ENCODE results near the gene LIMD2. TPM values are rescaled to one million over a fixed set of nuclear protein-coding genes. Genes with fewer than 3 reads are reported as not detected.

Gene LIMD2
- total RNA-seq, 1 donor, result 2.8 TPM

DNA sequence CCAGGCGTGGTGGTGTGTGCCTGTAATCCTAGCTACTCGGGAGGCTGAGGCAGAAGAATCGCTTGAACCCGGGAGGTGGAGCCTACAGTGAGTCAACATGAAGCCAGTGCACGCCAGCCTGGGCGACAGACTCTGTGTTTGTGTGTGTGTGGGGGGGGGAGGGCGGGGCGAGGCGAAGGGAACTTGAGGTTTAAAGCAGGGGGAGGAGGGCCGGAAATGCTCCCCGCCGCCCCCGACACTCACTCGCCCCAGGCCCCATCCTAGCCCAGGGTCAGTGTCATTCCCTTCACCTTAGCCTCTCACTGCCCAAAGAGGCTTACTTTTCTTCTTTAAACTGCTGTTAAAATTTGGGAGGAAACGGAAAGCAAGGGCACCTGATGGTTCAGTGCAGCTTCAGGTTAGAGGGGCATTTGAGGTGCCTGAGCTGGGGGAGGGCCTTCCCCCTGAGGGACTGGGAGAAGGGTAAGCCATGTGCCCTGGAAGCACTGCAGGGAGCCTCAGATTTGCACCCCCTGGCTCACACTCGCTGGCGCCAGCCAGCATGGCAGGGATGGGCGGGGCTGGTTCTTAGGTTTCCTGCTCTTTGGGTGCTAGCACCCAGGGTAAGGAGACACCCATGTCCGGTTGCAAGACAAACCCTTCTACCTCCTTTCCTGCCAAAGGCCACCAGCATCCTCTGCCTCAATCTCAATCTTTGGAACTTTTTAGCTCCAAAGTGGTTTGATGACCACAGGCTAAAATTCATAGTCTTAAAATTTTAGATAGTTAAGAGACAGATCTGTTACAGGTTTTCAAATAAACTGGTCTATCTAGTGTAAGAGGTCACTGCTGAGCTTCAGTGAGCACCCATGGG is 2.2 kb upstream of the LIMD2 start:
- TF ChIP-seq, protein P1, sequence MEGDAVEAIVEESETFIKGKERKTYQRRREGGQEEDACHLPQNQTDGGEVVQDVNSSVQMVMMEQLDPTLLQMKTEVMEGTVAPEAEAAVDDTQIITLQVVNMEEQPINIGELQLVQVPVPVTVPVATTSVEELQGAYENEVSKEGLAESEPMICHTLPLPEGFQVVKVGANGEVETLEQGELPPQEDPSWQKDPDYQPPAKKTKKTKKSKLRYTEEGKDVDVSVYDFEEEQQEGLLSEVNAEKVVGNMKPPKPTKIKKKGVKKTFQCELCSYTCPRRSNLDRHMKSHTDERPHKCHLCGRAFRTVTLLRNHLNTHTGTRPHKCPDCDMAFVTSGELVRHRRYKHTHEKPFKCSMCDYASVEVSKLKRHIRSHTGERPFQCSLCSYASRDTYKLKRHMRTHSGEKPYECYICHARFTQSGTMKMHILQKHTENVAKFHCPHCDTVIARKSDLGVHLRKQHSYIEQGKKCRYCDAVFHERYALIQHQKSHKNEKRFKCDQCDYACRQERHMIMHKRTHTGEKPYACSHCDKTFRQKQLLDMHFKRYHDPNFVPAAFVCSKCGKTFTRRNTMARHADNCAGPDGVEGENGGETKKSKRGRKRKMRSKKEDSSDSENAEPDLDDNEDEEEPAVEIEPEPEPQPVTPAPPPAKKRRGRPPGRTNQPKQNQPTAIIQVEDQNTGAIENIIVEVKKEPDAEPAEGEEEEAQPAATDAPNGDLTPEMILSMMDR (IDR thresholded peaks at IDR 0.05; ENCODE audit: insufficient read depth, low read length), result no peak
- DNase-seq (ENCODE audit: low read depth), result no peak
- no peak overlapping the region for H3K4me3 ChIP-seq (ENCODE audit: low read depth, low read length)

DNA sequence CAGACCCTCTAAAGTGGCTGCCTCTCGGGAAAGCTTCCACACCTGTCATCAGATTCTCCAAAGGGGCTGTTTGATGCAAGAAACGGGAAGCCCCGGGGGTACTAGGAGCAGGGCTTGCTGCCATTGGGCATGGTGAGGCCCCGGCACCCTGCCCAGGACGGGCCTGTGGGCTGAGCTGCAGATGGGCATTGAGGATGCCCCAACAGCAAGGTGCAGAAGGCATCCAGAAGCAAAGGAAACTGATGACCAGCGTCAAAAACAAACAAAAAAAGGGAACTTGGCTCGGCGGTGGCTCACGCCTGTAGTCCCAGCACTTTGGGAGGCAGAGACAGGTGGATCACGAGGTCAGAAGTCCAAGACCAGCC is 1.5 kb upstream of the LIMD2 start:
- DNase-seq (ENCODE audit: low read depth), result no peak
- no peak overlapping the region for H3K4me3 ChIP-seq (ENCODE audit: low read depth, low read length)
- TF ChIP-seq, protein P1 (IDR thresholded peaks at IDR 0.05; ENCODE audit: insufficient read depth, low read length), result no peak

DNA sequence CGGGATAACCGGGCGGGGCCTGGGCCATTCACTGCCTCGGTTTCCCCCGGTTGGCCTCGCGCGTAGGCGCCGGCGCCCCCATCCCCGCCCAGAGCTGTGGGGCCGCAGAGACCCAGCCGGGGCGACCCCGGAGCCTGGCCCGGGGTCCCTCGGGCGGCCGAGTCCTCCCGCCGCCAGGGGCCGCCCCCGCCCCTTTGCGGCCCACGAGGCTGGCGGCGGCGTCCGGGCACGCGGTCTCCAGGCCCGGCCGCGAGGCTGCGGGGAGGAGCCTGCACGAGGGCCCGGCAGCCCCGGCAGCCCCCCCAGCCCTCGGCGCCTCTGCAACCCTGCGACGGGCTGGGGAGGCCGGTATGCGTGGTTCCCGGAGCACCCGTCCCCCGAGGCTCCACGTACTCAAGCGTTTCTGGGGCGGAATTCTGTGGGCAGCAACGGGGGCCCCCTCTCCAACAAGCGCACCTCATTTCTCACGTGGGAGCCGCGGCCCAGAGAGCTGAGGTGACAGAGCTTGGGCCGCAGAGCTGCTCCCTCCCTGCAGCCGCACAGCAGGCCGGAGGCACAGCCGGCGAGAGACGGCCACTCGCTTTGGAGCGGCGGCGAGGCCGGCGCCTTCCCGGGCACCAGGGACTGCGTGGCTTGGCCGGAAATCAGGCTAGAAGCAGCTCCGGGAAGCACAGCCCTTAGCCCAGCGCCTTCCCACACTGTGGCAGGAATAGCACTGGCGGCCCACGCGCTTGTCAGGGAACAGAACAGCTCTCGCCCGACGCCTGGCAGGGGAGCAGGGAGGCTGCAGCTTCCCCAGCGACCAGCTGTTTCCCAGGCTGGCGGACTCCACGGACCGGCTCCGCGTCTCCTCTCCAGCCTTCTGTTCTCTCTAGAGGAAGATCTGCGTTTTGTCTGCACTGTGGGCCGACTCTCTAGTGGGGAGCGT is 867 bp upstream of the LIMD2 start:
- TF ChIP-seq, protein P1 (IDR thresholded peaks at IDR 0.05; ENCODE audit: insufficient read depth, low read length), result no peak
- H3K4me3 ChIP-seq (ENCODE audit: low read depth, low read length), result peak overlapping the region; percentile 64
- no peak for DNase-seq (ENCODE audit: low read depth)

DNA sequence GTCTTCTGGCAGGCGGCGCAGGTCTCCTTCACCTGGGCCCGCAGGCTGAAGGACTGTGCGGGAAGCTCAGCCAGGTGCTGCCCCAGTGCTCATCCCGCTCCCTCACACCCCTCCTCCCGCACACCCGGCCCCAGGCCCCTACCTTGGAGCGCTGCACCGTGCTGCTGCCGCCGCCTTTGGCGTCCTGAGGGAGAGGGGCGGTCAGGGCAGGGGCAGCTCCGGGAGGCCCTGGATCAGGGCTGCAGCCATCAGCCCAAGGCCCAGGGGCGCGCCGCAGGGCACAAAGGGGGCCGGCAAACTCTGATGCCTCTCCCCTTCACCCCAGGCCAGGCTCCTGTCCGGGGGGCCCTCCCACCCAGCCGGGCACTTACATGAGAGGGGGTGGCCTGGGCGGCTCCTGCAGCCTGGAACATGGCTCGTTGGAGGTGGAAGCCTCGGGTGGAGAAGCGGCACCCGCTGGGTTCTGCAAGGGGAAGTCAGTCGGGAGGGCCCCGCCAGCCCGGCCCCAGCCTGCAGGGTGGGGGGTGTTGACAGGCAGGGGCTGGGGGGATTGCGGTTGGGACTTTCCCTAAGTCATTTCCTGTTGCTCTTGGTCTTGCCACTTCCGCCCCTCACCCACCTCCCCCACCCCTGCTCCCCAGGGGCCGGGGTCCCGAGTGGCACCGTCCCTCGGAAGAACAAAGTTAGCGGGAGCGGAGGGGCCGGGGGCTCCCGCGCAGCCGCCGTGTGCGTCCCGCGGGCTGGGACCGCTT is 863 bp downstream of the LIMD2 start:
- peak overlapping the region; percentile 64 for H3K4me3 ChIP-seq (ENCODE audit: low read depth, low read length)

DNA sequence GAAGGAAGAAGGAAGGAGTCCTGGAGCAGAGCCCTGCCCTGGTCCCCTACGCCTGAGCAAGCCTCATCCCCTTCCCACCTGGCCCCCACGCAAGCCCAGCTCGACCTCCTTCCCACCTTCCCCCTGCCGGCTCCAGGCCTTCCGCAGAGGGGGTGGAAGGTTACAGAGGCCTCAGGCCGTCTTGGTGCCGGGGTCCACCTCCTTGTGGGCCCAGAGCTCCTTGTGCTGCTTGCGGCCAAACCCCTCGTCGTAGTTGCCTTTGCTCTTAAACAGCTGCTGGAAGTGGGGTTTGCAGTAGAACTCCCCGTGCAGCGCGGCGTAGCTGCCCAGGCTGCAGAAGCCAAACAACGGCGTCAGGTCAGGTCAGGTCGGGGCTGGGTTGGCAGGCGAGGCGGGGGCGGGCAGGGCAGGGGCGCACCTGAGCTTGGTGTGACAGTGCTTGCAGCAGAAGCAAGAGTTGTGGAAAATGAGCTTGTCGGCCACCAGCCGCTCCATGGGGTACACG is 1.5 kb downstream of the LIMD2 start:
- DNase-seq (ENCODE audit: low read depth), result no peak
- TF ChIP-seq, protein P1 (IDR thresholded peaks at IDR 0.05; ENCODE audit: insufficient read depth, low read length), result no peak
- peak overlapping the region; percentile 64 for H3K4me3 ChIP-seq (ENCODE audit: low read depth, low read length)

More for the DNA sequence above, 863 bp downstream of the LIMD2 start:
- DNase-seq (ENCODE audit: low read depth), result no peak
- TF ChIP-seq, protein P1 (IDR thresholded peaks at IDR 0.05; ENCODE audit: insufficient read depth, low read length), result no peak
